ENCODE results near the gene CENPF. TPM values are rescaled to one million over a fixed set of nuclear protein-coding genes. Genes with fewer than 3 reads are reported as not detected.
A peak's percentile ranks its signal among the peaks of the same experiment; 100 is the strongest.
"Not testable (repeated sequence)": the region's sequence is repeated elsewhere in the genome, so short reads cannot be mapped to it uniquely, and the experiment has no call there.

CENPF gene
- total RNA-seq, 1 donor from 2014 or later, result 1.5 TPM

- Histone ChIP-seq H3K36me3 (no peaks in the 10 kb centered on the region), H3K4me3 (no peak overlapping the region), H3K9me3 (peaks cover 6% of the 10 kb centered on the region), H3K27ac (no peak overlapping the region), H3K27me3 (no peaks in the 10 kb centered on the region), H3K4me1 (no peaks in the 10 kb centered on the region)
- ATAC-seq (no peak), DNase-seq (no peak)
- intact Hi-C loops (cut with DNase I), result no loop called here
- TF ChIP-seq CTCF (IDR thresholded peaks at IDR 0.05), result no peak
Measured at GRCh38 chr1:214571281-214571680, 31.7 kb upstream of the CENPF start.

GRCh38 chr1:214573386-214574318, 29.3 kb upstream of the CENPF start:
- Histone ChIP-seq H3K4me3 (no peak overlapping the region), H3K27ac (peak overlapping the region; percentile 1), H3K9me3 (peaks cover 9% of the 10 kb centered on the region), H3K4me1 (no peaks in the 10 kb centered on the region), H3K36me3 (no peaks in the 10 kb centered on the region), H3K27me3 (no peaks in the 10 kb centered on the region)
- intact Hi-C loops (cut with DNase I), result no loop called here
- DNase-seq (no peak), ATAC-seq (peak; percentile 47)
- no peak for TF ChIP-seq CTCF (IDR thresholded peaks at IDR 0.05)

GRCh38 chr1:214574598-214575411, 28.2 kb upstream of the CENPF start:
- no peak for TF ChIP-seq CTCF (IDR thresholded peaks at IDR 0.05)
- intact Hi-C loops (cut with DNase I), result no loop called here
- no peak for ATAC-seq

GRCh38 chr1:214576120-214576519, 26.9 kb upstream of the CENPF start:
- intact Hi-C loops (cut with DNase I); H3K9me3 ChIP-seq; H3K4me1 ChIP-seq; H3K36me3 ChIP-seq; H3K27me3 ChIP-seq; H3K27ac ChIP-seq; ATAC-seq; DNase-seq; H3K4me3 ChIP-seq: not testable (repeated sequence)

More at GRCh38 chr1:214574598-214575411, 28.2 kb upstream of the CENPF start:
- Histone ChIP-seq H3K4me3 (no peak overlapping the region), H3K9me3 (peaks cover 9% of the 10 kb centered on the region), H3K36me3 (no peaks in the 10 kb centered on the region), H3K27ac (no peak overlapping the region), H3K4me1 (no peaks in the 10 kb centered on the region), H3K27me3 (no peaks in the 10 kb centered on the region)
- DNase-seq, result no peak

- TF ChIP-seq CTCF (IDR thresholded peaks at IDR 0.05), result no peak
- intact Hi-C loops (cut with DNase I), result no loop called here
- H3K9me3 ChIP-seq, result peaks cover 9% of the 10 kb centered on the region
- ATAC-seq (no peak), DNase-seq (no peak)
- H3K36me3 ChIP-seq, result no peaks in the 10 kb centered on the region
- no peaks in the 10 kb centered on the region for H3K4me1 ChIP-seq
- H3K4me3 ChIP-seq, result no peak overlapping the region
- H3K27me3 ChIP-seq, result no peaks in the 10 kb centered on the region
- H3K27ac ChIP-seq, result no peak overlapping the region
Measured at GRCh38 chr1:214579183-214579582, 23.8 kb upstream of the CENPF start.

- Histone ChIP-seq H3K27ac (no peak overlapping the region), H3K4me1 (no peaks in the 10 kb centered on the region), H3K9me3 (no peaks in the 10 kb centered on the region), H3K4me3 (no peak overlapping the region), H3K36me3 (no peaks in the 10 kb centered on the region), H3K27me3 (no peaks in the 10 kb centered on the region)
- DNase-seq, result no peak
- no peak for TF ChIP-seq CTCF (IDR thresholded peaks at IDR 0.05)
- intact Hi-C loops (cut with DNase I), result loop anchor here (10.0 kb wide), 1 partner anchor 247 kb away; no protein-coding TSS in a partner anchor
- no peak for ATAC-seq
Measured at GRCh38 chr1:214581785-214582184, 21.2 kb upstream of the CENPF start.
